Type B pancreatic cell (in vitro differentiated cells): ENCODE results near the gene UBXN2A. TPM values are rescaled to one million over a fixed set of nuclear protein-coding genes. Genes with fewer than 3 reads are reported as not detected.
"Not testable (repeated sequence)": the region's sequence is repeated elsewhere in the genome, so short reads cannot be mapped to it uniquely, and the experiment has no call there.

Source experiments
- DNase-seq: peaks from one replicate; pipeline ENCODE4 v3.0.0; 2021; ENCODE audit warnings: mixed read lengths; ENCODE audit not compliant: unreplicated experiment; ENCODE audit errors: extremely low spot score
- H3K27ac Mint-ChIP-seq: 2 replicates; pipeline ENCODE4 v1.8.0; 2021; ENCODE audit warnings: mild to moderate bottlenecking, mixed read lengths
- H3K27me3 Mint-ChIP-seq: 2 replicates; pipeline ENCODE4 v1.8.0; 2021; ENCODE audit warnings: mixed read lengths
- H3K36me3 Mint-ChIP-seq: 2 replicates; pipeline ENCODE4 v1.8.0; 2021; ENCODE audit warnings: mixed read lengths
- H3K4me1 Mint-ChIP-seq: one replicate; pipeline ENCODE4 v1.8.0; 2021; ENCODE audit warnings: mixed read lengths; ENCODE audit not compliant: unreplicated experiment
- H3K4me3 Mint-ChIP-seq: 2 replicates; pipeline ENCODE4 v1.8.0; 2021; ENCODE audit warnings: mild to moderate bottlenecking, mixed read lengths
- H3K9me3 Mint-ChIP-seq: 2 replicates; pipeline ENCODE4 v1.8.0; 2021; ENCODE audit warnings: mixed read lengths
- total RNA-seq: library from RNA; stranded (reverse); gene quantifications from 2 replicates; pipeline ENCODE4 v1.2.1, GENCODE V29; 2021; ENCODE audit warnings: low replicate concordance
- TF ChIP-seq, protein P1 (sequence below): fragments of 200-600 bp; sonication (generic); conservative IDR thresholded peaks from 2 replicates; pipeline ENCODE4 v1.5.0; 2021; ENCODE audit warnings: antibody characterized with exemption, mild to moderate bottlenecking

Gene UBXN2A
- total RNA-seq, 1 donor from 2014 or later = 20.7 TPM

DNA sequence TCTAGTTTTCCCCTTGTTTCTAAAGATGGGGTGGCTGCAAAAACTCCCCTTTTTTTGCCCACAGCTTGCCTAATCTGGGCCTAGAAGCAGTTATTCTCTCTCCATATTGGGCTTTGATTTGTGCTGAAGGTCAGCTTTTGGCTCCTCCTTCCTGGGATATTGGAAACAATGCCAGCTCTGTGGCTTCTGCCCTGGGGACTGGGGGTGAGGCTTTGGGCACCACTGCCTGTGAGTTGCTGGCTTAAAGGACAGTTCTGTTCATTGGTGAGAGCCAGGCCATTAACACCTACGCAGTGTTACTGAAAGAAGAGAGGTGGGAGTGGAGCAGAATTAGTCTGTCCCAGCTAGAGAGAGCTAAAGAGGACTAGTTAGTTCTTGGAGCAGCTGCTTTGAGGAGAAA is 4.3 kb downstream of the UBXN2A start:
- no peaks in the 10 kb centered on the region for H3K27me3 Mint-ChIP-seq
- peaks cover 5% of the 10 kb centered on the region for H3K9me3 Mint-ChIP-seq
- peak overlapping the region; percentile 49 for H3K27ac Mint-ChIP-seq
- TF ChIP-seq, protein P1, sequence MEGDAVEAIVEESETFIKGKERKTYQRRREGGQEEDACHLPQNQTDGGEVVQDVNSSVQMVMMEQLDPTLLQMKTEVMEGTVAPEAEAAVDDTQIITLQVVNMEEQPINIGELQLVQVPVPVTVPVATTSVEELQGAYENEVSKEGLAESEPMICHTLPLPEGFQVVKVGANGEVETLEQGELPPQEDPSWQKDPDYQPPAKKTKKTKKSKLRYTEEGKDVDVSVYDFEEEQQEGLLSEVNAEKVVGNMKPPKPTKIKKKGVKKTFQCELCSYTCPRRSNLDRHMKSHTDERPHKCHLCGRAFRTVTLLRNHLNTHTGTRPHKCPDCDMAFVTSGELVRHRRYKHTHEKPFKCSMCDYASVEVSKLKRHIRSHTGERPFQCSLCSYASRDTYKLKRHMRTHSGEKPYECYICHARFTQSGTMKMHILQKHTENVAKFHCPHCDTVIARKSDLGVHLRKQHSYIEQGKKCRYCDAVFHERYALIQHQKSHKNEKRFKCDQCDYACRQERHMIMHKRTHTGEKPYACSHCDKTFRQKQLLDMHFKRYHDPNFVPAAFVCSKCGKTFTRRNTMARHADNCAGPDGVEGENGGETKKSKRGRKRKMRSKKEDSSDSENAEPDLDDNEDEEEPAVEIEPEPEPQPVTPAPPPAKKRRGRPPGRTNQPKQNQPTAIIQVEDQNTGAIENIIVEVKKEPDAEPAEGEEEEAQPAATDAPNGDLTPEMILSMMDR = no peak
- peaks cover 24% of the 10 kb centered on the region for H3K36me3 Mint-ChIP-seq
- peaks cover 32% of the 10 kb centered on the region for H3K4me1 Mint-ChIP-seq
- no peak for DNase-seq
- H3K4me3 Mint-ChIP-seq = peak overlapping the region; percentile 23

DNA sequence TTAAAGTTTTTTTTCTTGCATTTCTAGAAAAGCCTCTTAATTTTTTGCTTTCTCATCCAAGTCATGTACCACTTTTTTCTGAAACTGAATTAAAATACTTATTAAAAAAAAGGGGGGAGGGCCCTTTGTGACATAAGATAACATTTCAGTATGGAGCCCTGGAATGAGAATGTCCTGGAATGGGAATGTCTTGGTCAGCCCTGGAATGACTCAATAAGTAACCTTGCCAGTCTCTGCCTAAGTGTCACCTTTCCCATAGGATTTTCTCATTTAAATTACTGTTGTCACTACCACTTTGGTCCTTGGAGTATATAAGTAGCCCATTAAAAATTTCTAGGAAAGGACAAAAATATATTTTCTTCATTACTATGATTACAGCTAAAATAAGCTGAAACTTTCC is 4.7 kb downstream of the UBXN2A start:
- Mint-ChIP-seq H3K27me3 (no peaks in the 10 kb centered on the region), H3K4me3 (no peak overlapping the region), H3K9me3 (peaks cover 5% of the 10 kb centered on the region), H3K36me3 (peaks cover 25% of the 10 kb centered on the region), H3K4me1 (peaks cover 32% of the 10 kb centered on the region), H3K27ac (no peak overlapping the region)
- DNase-seq = no peak
- TF ChIP-seq, protein P1 = no peak

DNA sequence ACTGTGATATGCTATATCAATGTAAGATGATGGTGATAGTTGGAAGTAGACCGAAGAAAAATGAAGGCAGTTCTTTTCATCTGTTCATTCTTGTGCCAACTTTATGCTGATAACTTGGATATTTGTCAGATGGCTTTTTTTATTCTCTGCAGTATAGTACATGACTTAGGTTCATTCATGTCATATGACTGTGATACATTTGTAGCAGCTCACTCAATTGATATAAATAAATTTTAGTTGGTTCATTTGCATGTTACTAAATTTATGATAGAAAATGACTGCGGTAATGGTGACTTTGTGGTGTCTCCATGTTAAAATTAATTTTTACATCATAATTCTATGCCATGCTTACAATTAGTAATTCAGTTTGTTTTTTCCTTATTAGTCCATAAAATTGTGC is 7.1 kb downstream of the UBXN2A start:
- no peak overlapping the region for H3K27ac Mint-ChIP-seq
- DNase-seq = no peak
- H3K36me3 Mint-ChIP-seq = peaks cover 20% of the 10 kb centered on the region
- TF ChIP-seq, protein P1 = no peak
- peaks cover 23% of the 10 kb centered on the region for H3K4me1 Mint-ChIP-seq
- peaks cover 5% of the 10 kb centered on the region for H3K9me3 Mint-ChIP-seq
- no peaks in the 10 kb centered on the region for H3K27me3 Mint-ChIP-seq
- no peak overlapping the region for H3K4me3 Mint-ChIP-seq

DNA sequence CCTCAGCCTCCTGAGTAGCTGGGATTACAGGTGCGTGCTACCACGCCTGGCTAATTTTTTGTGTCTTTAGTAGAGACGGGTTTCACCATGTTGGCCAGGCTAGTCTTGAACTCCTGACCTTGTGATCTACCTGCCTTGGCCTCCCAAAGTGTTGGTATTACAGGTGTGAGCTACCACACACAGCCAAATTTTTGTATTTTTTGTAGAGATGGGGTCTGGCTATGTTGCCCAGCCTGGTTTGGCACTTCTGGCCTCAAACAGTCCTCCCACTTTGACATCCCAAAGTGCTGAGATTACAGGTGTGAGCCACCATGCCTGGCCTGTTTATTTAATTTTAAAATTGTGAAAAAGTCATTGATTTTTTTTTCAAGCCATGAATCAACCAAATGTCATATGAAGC is 12.3 kb downstream of the UBXN2A start:
- DNase-seq, H3K36me3 Mint-ChIP-seq, H3K4me1 Mint-ChIP-seq, H3K4me3 Mint-ChIP-seq, H3K27ac Mint-ChIP-seq, H3K27me3 Mint-ChIP-seq, H3K9me3 Mint-ChIP-seq: not testable (repeated sequence)

GRCh38 chr2:23953625-23954024 is 13.4 kb downstream of the UBXN2A start:
- Mint-ChIP-seq H3K9me3 (no peaks in the 10 kb centered on the region), H3K36me3 (peaks cover 4% of the 10 kb centered on the region), H3K27me3 (no peaks in the 10 kb centered on the region), H3K27ac (no peak overlapping the region), H3K4me1 (peaks cover 5% of the 10 kb centered on the region), H3K4me3 (no peak overlapping the region)
- TF ChIP-seq, protein P1 = no peak
- DNase-seq = no peak

DNA sequence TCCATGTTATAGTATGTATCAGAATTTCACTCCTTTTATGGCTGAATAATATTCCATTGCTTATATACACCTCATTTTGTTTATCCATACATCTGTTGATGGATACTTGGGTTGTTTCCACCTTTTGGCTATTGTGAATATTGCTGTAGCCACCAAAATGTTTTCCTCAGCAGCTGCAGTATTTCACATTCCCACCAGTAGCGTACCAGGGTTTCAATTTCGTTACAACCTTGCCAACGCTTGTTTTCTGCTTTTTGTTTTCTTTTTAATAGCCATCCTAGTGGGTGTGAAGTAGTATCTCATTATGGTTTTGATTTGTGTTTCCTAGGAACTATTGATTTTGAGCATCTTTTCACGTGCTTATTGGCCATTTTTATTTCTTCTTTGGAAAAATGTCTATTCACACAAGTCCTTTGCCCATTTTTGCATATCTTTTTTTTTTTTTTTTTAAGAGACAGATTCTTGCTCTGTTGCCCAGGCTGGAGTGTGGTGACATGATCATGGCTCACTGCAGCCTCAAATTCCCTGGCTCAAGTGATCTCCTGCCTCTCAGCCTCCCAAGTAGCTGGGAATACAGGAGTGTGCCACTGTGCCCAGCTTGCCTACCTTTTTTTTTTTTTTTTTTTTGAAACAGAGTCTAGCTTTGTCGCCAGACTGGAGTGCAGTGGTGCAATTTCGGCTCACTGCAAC is 14.2 kb downstream of the UBXN2A start:
- Mint-ChIP-seq H3K4me1 (peaks cover 5% of the 10 kb centered on the region), H3K9me3 (no peaks in the 10 kb centered on the region), H3K36me3 (peaks cover 4% of the 10 kb centered on the region), H3K27ac (no peak overlapping the region), H3K27me3 (no peaks in the 10 kb centered on the region), H3K4me3 (no peak overlapping the region)
- TF ChIP-seq, protein P1 = no peak
- no peak for DNase-seq
